GM18526 (cell line): ENCODE data around the gene ASIC1.
A peak's percentile ranks its signal among the peaks of the same experiment; 100 is the strongest.

Experiments used
- POLR2A ChIP-seq: IDR thresholded peaks from 3 replicates; pipeline ENCODE4 v1.6.1; 2011; ENCODE audit not compliant: insufficient read length; ENCODE audit errors: extremely low read depth

The ASIC1 gene

GRCh38 chr12:50057000-50057841, at the start of gene ASIC1:
ASIC1 (plus strand) TSS chr12:50057596; CDS start chr12:50058767, 1,171 bp downstream.
- no peak for TF ChIP-seq POLR2A

- TF ChIP-seq POLR2A: no peak
Measured at GRCh38 chr12:50013361-50014147, 43.8 kb upstream of the ASIC1 start.

- no peak for TF ChIP-seq POLR2A
Measured at GRCh38 chr12:50014342-50014741, 43.1 kb upstream of the ASIC1 start.

GRCh38 chr12:50016501-50017475, 40.6 kb upstream of the ASIC1 start:
- TF ChIP-seq POLR2A: no peak

GRCh38 chr12:50017641-50018040, 39.8 kb upstream of the ASIC1 start:
- TF ChIP-seq POLR2A: no peak

GRCh38 chr12:50018154-50018553, 39.2 kb upstream of the ASIC1 start:
- TF ChIP-seq POLR2A: no peak

- no peak for TF ChIP-seq POLR2A
Measured at GRCh38 chr12:50018968-50019367, 38.4 kb upstream of the ASIC1 start.

- TF ChIP-seq POLR2A: no peak
Measured at GRCh38 chr12:50019524-50019923, 37.9 kb upstream of the ASIC1 start.

GRCh38 chr12:50021031-50021430, 36.4 kb upstream of the ASIC1 start:
- TF ChIP-seq POLR2A: no peak

- TF ChIP-seq POLR2A: no peak
Measured at GRCh38 chr12:50022903-50023302, 34.5 kb upstream of the ASIC1 start.

- no peak for TF ChIP-seq POLR2A
Measured at GRCh38 chr12:50024227-50024626, 33.2 kb upstream of the ASIC1 start.

GRCh38 chr12:50024805-50025186, 32.6 kb upstream of the ASIC1 start:
- no peak for TF ChIP-seq POLR2A

- peak; percentile 73 for TF ChIP-seq POLR2A
Measured at GRCh38 chr12:50025187-50026059, 32.0 kb upstream of the ASIC1 start, which contains the start of gene RACGAP1. RACGAP1 (minus strand) TSS chr12:50025494; CDS start chr12:50016715, 8,779 bp downstream.

GRCh38 chr12:50026691-50027090, 30.7 kb upstream of the ASIC1 start:
- TF ChIP-seq POLR2A: no peak
